ENCODE measurements around the gene FRA10AC1. TPM values are rescaled to one million over a fixed set of nuclear protein-coding genes. Genes with fewer than 3 reads are reported as not detected.

Gene FRA10AC1
- total RNA-seq, 1 experiment from 2014 or later, result 6.5 TPM

DNA sequence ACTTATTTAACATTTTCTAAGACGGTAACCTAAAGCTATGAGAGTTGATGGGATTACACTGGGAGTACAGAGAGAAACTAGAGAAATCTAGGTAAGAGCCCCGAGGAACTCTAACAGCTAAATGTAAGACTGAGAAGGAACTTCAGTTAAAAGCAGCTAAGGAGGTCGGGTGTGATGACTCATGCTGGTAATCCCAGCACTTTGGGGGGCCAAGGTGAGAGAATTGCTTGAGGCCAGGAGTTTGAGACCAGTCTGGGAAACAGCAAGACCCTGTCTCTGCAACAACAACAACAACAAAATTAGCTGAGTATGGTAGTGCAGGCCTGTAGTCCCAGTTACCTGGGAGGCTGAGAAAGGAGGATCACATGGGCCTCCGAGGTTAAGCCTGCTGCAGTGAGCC, 24.0 kb downstream of the FRA10AC1 start:
- Mint-ChIP-seq H3K9me3 (ENCODE audit: low read depth, unreplicated experiment) (no peaks in the 10 kb centered on the region), H3K4me3 (ENCODE audit: low read depth, unreplicated experiment) (no peak overlapping the region), H3K4me1 (ENCODE audit: low read depth, unreplicated experiment) (no peaks in the 10 kb centered on the region), H3K36me3 (ENCODE audit: insufficient read depth, unreplicated experiment) (no peaks in the 10 kb centered on the region), H3K27ac (ENCODE audit: unreplicated experiment) (no peak overlapping the region), H3K27me3 (ENCODE audit: unreplicated experiment) (no peaks in the 10 kb centered on the region)
- no TSS peak for BruUV-seq (replicated peaks)
- DNase-seq, result no peak
- intact Hi-C loops (cut with micrococcal nuclease; ENCODE audit: unreplicated experiment), result no loop called here
- CTCF ChIA-PET, result interaction anchor here (0.7 to 3.8 kb wide), 3 partner anchors 101 to 126 kb away, joined by 3 to 69 read pairs (median 3); no protein-coding TSS in a partner anchor
- TF ChIP-seq CTCF (IDR thresholded peaks at IDR 0.05; ENCODE audit: unreplicated experiment), result no peak

- DNase-seq, result no peak
- CTCF ChIA-PET, result interaction anchor here (0.6 kb wide), 1 partner anchor 664 kb away, joined by 3 read pairs; no protein-coding TSS in a partner anchor
- BruUV-seq (replicated peaks), result no TSS peak
- H3K36me3 Mint-ChIP-seq (ENCODE audit: insufficient read depth, unreplicated experiment), result no peaks in the 10 kb centered on the region
- no peaks in the 10 kb centered on the region for H3K4me1 Mint-ChIP-seq (ENCODE audit: low read depth, unreplicated experiment)
- H3K27me3 Mint-ChIP-seq (ENCODE audit: unreplicated experiment), result no peaks in the 10 kb centered on the region
- intact Hi-C loops (cut with micrococcal nuclease; ENCODE audit: unreplicated experiment), result no loop called here
- H3K4me3 Mint-ChIP-seq (ENCODE audit: low read depth, unreplicated experiment), result no peak overlapping the region
- no peak overlapping the region for H3K27ac Mint-ChIP-seq (ENCODE audit: unreplicated experiment)
- H3K9me3 Mint-ChIP-seq (ENCODE audit: low read depth, unreplicated experiment), result no peaks in the 10 kb centered on the region
- TF ChIP-seq CTCF (IDR thresholded peaks at IDR 0.05; ENCODE audit: unreplicated experiment), result no peak
These were observed 28.6 kb downstream of the FRA10AC1 start for GRCh38 chr10:93673791-93674190.

DNA sequence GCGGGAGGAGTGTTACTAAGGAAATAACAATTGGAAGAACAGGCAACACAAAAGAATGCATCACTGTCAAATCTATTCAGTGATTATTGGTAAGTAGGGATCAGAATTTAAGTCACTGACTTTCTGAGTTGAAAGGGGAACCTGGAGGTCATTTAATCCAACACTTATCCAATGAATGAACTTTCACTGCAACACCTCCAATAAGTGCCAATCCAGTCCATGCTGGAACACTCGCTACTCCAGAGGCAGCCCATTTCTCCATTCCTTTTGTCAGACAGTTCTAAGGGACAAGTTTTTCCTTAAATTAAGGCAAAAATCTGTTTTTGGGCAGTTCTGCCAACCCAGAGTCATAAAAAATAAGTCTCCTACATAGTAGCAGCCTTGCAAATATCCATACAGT, 29.5 kb downstream of the FRA10AC1 start:
- intact Hi-C loops (cut with micrococcal nuclease; ENCODE audit: unreplicated experiment), result no loop called here
- H3K27me3 Mint-ChIP-seq (ENCODE audit: unreplicated experiment), result no peaks in the 10 kb centered on the region
- no peak for DNase-seq

GRCh38 chr10:93672022-93672678, 30.2 kb downstream of the FRA10AC1 start:
- H3K9me3 Mint-ChIP-seq (ENCODE audit: low read depth, unreplicated experiment), result no peaks in the 10 kb centered on the region
- H3K36me3 Mint-ChIP-seq (ENCODE audit: insufficient read depth, unreplicated experiment), result no peaks in the 10 kb centered on the region
- DNase-seq, result no peak
- no peaks in the 10 kb centered on the region for H3K27me3 Mint-ChIP-seq (ENCODE audit: unreplicated experiment)
- H3K27ac Mint-ChIP-seq (ENCODE audit: unreplicated experiment), result no peak overlapping the region
- no peak overlapping the region for H3K4me3 Mint-ChIP-seq (ENCODE audit: low read depth, unreplicated experiment)
- CTCF ChIA-PET, result no interaction called here
- BruUV-seq (replicated peaks), result no TSS peak
- intact Hi-C loops (cut with micrococcal nuclease; ENCODE audit: unreplicated experiment), result no loop called here
- H3K4me1 Mint-ChIP-seq (ENCODE audit: low read depth, unreplicated experiment), result no peaks in the 10 kb centered on the region
- TF ChIP-seq CTCF (IDR thresholded peaks at IDR 0.05; ENCODE audit: unreplicated experiment), result no peak

More for the DNA sequence above, 29.5 kb downstream of the FRA10AC1 start:
- no peak for TF ChIP-seq CTCF (IDR thresholded peaks at IDR 0.05; ENCODE audit: unreplicated experiment)
- CTCF ChIA-PET, result interaction anchor here (0.6 kb wide), 1 partner anchor 664 kb away, joined by 3 read pairs; no protein-coding TSS in a partner anchor
- no peaks in the 10 kb centered on the region for H3K4me1 Mint-ChIP-seq (ENCODE audit: low read depth, unreplicated experiment)
- H3K36me3 Mint-ChIP-seq (ENCODE audit: insufficient read depth, unreplicated experiment), result no peaks in the 10 kb centered on the region
- H3K4me3 Mint-ChIP-seq (ENCODE audit: low read depth, unreplicated experiment), result no peak overlapping the region
- BruUV-seq (replicated peaks), result no TSS peak
- no peaks in the 10 kb centered on the region for H3K9me3 Mint-ChIP-seq (ENCODE audit: low read depth, unreplicated experiment)
- no peak overlapping the region for H3K27ac Mint-ChIP-seq (ENCODE audit: unreplicated experiment)

Measured in Calu3 (cell line).